ENCODE measurements around the gene GPR158.
"Not testable (repeated sequence)": the region's sequence is repeated elsewhere in the genome, so short reads cannot be mapped to it uniquely, and the experiment has no call there.

The GPR158 gene

GRCh38 chr10:25174461-25175230 is at the start of gene GPR158:
GPR158 (plus strand) TSS chr10:25175001; CDS start chr10:25175421, 420 bp downstream.
- DNase-seq (ENCODE audit: low read depth in 3 of 3), result peak; percentile 12 to 37 (median 16)

- DNase-seq (ENCODE audit: low read depth in 3 of 3), result no peak
These were observed 49.6 kb upstream of the GPR158 start for GRCh38 chr10:25125201-25125611.

- DNase-seq (ENCODE audit: low read depth in 3 of 3), result no peak
These were observed 45.2 kb upstream of the GPR158 start for GRCh38 chr10:25129592-25129991.

DNA sequence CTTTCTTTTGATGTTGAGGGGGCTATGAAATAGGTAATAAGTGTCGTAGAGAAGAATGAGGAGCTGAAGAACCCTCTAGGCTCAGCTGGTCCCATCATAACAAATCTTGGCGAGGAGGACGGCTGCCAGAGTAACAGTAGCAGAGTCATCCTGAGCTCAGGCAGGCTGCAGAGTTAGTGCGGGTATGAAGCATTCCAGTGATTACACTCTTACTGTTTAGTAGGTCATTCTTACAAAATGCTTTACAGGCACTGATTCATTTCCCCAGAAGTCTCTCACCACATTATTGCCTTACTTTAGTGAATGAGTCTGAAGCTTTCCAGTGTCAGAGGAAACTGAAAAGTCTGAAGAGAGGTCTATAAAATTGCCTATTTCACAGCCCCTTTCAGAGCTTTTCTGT is 43.9 kb upstream of the GPR158 start:
- no peak for DNase-seq (ENCODE audit: low read depth in 3 of 3)

DNA sequence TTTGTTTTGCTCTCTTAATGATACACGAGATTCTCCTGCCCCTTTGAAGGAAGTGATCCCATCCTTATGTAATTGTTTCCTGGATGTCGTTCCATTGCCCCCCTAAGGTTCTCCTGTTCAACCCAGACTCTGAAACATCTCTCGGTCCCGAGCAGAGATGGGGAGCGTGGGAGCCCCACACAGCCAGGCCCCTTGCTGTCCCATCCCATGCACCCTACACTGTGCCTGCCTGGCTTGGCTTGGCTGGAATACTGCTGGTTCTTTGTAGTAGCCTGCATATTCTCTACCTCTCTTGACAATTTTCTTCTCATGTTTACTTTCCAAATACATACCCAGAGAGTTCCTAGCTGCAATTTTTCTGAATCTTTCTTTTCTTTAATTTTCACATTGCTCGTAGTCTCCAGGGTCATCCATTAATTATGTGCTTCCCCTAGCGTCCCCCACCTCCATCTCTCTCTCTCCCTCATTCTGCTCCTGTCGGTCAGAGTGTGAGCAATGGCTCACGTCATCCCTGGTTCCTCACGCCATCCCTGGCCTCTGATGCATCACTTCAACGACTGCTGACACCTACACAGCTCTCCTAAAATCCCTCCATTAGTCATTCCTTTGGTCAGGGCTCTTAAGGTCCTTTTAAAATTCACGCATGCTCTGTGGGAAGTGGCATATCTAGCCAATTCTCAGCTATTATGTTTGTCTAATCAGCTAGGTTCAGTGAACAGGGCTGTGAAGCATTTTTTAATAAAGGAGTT is 32.5 kb upstream of the GPR158 start:
- DNase-seq (ENCODE audit: low read depth in 3 of 3), result no peak

DNA sequence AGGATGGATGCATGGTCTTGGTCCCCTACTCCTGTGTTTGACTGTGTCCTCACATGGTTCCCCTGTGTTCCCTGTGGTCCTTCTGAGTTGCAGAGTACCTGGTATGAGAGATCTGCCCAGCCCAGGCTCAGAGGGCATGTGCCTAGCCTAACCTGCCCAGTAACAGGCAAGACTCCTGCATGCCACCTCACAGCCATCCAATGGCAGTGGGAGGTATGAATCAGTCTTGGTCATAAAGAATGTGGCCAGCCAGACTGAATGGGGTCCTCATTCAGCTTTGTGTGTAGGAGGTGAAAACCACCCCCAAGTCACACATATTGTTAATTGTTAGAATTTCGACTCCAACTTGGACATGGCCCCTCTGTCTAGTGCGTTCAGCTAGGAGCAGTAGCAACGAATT is 17.2 kb upstream of the GPR158 start:
- no peak for DNase-seq (ENCODE audit: low read depth in 3 of 3)

DNA sequence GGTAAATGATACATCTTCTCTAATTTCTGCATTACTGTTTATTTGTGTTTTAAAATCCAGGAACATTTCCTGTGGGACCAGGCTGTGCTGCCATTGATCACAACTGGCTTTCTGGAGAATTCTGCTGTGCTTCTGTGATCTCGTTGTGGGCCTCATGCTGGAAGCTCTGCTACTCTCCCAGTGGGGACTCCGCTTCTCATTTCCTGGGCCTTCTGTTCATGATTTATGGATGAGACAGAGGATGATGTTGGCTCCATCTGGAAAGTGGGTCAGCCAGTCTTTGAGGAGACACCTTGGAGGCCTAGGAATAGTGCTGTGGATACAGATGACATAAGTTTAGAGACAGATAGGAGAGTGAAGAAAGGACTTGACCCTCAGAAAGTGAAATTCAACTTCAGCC is 15.2 kb upstream of the GPR158 start:
- DNase-seq (ENCODE audit: low read depth in 3 of 3), result no peak

DNA sequence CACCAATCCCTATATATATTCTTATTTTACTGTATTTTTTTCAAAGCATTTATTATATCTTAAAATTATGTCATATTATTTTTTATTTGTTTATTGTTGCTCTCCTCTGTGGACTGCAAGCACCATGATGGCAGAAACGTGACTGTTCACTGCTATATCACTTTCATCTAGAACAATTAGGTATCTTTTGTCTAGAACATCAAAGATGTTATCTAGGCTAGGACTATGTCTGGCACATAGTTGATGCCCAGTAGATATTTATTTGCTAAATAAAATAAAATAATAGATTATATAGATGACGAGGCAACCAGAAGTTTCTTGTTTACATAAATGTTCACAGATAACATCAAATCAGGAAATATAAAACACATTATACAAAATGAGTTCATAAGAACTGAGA is 12.4 kb upstream of the GPR158 start:
- DNase-seq (ENCODE audit: low read depth in 3 of 3), result no peak

DNA sequence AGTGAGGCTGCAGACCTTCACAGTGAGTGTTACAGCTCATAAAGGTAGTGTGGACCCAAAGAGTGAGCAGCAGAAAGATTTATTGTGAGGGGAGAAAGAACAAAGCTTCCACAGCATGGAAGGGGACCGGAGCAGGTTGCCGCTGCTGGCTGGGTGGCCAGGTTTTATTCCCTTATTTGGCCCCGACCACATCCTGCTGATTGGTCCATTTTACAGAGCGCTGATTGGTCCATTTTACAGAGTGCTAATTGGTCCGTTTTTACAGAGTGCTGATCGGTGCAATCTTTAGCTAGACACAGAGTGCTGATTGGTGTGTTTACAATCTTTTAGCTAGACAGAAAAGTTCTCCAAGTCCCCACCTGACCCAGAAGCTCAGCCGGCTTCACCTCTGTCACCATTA is 11.3 kb upstream of the GPR158 start:
- not testable (repeated sequence) for DNase-seq (ENCODE audit: low read depth in 3 of 3)

GRCh38 chr10:25169740-25170139 is 5.1 kb upstream of the GPR158 start:
- no peak for DNase-seq (ENCODE audit: low read depth in 3 of 3)

- DNase-seq (ENCODE audit: low read depth in 3 of 3), result no peak
These were observed 4.2 kb upstream of the GPR158 start for GRCh38 chr10:25170627-25171026.

GRCh38 chr10:25175527-25176420 is 973 bp downstream of the GPR158 start:
- no peak for DNase-seq (ENCODE audit: low read depth in 3 of 3)

DNA sequence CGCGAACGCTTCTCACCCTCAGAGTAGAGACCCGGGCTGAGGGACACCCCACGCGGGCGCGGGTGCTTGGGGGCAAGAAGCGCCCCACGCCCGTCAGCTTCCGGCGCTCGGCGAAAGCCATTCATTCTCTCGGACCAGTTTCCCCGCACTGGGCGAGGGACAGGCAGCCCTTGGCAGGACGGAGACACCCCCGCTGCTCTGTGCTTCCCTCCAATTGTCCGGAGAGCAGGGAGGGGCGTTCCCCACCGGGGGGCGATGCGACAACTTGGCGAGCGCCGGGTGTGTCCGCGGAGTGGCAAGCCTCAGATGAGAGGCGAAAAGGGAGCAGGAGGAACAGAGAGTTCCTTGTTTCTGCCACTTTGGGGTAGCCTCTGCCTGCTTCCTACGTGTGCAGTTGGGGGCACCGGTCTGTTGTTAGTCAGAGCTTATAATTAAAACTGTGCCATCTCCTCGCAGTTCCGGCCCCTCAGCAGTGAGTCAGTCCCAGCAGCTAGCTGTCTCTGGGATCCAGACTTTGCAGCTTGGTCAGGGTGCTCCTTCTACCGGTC is 1.7 kb downstream of the GPR158 start:
- no peak for DNase-seq (ENCODE audit: low read depth in 3 of 3)

DNA sequence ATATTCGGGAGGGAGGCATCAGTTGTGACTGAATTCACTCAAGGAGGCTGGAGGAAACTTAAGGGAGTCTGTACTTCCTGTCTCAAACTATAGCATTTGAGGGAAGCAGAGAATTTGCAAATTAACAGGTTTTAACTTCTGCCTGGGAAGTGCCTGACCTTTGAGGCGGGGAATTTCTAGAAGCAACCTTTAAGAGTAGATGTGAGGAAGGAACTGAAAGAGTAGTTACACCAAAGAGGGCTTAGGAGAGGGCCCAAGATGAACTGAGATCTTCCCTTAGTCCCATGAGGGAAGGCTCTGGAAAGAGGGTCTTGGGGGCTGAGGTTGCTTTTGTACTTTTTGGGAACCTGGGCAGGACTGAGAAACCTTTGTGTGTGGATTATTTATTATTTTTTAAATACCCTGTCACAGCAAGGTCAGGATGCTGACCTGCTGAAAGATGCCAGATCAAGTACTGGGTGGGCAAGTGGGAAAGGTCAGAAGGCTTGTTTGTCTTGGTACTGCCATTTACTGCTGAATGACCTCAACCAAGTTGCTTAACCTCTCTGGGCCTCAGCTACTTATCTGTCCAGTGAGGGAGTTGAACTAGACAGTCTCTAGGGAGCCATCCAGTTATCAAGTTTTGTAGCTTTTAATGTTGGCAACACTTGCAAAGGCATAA is 2.4 kb downstream of the GPR158 start:
- no peak for DNase-seq (ENCODE audit: low read depth in 3 of 3)

DNA sequence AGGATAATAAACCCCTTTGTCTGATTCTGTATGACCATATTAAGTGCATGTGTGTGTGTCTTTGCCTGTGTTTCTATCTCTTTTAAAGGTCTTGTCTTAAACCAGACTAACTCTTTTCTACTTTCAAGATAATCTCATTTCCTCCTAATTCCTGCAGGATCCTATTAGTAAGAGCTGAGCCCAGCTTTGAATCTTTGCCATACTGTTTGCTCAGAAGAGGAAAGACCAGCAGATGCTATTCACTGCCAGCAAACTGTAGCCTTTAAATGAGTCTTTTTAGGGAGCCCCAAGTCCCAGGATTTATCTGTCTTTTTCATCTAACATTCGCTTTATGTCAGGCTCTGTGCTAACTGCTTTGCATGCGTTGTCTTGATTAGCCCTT is 2.9 kb downstream of the GPR158 start:
- no peak for DNase-seq (ENCODE audit: low read depth in 3 of 3)

GRCh38 chr10:25178411-25178810 is 3.6 kb downstream of the GPR158 start:
- no peak for DNase-seq (ENCODE audit: low read depth in 3 of 3)

DNA sequence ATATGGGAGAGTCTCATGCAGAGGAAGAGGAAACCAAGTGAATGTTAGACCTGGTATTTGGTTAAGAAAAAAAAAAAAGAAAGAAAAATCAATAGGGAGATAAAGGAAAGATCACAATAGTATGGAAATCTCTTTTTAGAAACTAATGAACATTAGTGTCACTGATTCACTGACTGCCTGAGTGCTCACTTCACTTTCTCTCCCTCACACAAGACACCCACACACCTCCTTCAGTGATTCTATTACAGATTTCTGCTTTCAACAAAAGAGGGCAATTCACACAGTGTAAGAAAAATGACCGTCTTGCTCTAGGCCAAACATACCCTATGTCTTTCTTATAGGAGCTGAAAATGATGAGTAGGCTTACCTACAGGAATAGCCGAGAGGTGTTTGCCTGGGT is 6.0 kb downstream of the GPR158 start:
- no peak for DNase-seq (ENCODE audit: low read depth in 3 of 3)

DNA sequence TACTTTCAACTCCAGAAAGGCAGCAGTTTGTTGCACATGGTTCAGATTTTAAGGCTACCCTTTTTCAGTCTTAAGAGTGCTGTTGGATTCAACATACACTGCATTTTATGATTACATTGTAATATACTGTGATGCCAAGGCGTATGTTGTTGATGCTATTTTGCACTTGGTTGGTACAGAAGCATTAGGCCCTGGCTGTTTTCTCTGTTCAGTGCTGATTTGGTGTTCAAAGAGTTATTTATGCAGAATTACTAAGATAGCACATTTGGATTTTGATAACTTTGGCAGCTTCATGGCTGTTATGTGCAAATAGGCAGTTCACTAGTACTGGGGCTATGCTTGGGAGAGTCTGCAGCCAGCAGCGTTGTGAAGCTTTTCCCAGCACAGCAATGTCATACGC is 7.8 kb downstream of the GPR158 start:
- DNase-seq (ENCODE audit: low read depth in 3 of 3), result no peak

DNA sequence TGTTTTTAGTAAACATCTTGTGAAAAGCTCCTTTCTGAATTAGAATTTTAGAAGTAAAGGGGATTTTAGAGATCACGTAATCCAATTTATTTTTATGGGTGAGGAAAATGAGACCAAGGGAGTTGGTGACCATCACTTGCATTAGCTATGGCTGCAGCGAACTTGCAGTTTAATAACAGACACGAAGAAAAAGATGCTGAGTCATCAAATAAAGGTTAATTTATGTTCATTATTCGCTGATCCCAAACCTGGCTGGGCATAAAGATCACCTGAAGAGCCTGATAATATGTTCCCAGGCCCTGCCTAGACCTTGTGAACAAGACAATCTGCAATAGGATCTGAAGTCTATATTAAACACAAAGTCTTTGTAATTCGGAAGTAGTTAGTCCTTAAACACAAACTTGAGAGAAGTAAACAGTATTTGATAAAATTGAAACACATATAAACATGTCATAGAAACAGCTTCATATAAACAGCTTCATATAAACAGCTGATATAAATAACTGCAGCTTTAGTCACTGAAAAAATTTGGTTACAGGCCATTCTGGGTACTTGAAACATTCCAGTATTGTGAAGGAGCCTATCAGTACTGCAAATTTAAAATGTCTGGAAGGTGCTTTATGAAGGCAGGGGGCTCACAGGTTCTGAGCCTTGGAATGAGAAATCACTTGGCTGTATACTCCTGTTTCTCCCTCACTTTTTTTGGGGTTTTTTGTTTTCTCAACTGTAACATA is 16.5 kb downstream of the GPR158 start:
- DNase-seq (ENCODE audit: low read depth in 3 of 3), result no peak

DNA sequence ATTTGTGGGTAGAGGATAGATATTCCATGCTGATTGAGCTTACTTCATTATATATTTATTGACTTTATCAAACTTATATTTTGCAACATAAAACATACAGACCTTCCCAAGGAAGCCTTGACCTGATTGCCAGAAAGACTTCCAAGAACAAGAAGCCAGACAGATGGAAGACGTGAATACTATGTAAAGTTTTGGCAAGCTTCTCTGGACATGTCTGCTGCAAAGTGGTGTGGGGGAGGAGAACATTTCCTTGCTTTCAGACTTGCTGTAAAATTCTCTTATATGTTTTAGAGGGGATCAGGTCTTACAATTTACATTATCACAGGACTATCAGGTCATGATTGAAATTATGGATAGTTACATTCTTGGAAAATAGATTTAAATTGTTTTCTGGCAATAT is 23.4 kb downstream of the GPR158 start:
- DNase-seq (ENCODE audit: low read depth in 3 of 3), result no peak

Measured in stimulated activated CD4-positive, alpha-beta T cell treated with anti-CD3 and anti-CD28 coated beads, TNF-alpha, amount 100 ng/mL, for 4 hours (primary cell).